GM18505 (cell line): Measurements from ENCODE around the gene MRPL2.

Source experiments
- ATAC-seq: cut with Tn5 transposase; IDR thresholded peaks from one replicate; pipeline ENCODE4 v1.9.1; 2021; ENCODE audit not compliant: unreplicated experiment
- POLR2A ChIP-seq: IDR thresholded peaks from 4 replicates; pipeline ENCODE4 v1.6.1; 2011; ENCODE audit warnings: borderline replicate concordance; ENCODE audit not compliant: insufficient read depth, insufficient read length; ENCODE audit errors: extremely low read depth

The MRPL2 gene

DNA sequence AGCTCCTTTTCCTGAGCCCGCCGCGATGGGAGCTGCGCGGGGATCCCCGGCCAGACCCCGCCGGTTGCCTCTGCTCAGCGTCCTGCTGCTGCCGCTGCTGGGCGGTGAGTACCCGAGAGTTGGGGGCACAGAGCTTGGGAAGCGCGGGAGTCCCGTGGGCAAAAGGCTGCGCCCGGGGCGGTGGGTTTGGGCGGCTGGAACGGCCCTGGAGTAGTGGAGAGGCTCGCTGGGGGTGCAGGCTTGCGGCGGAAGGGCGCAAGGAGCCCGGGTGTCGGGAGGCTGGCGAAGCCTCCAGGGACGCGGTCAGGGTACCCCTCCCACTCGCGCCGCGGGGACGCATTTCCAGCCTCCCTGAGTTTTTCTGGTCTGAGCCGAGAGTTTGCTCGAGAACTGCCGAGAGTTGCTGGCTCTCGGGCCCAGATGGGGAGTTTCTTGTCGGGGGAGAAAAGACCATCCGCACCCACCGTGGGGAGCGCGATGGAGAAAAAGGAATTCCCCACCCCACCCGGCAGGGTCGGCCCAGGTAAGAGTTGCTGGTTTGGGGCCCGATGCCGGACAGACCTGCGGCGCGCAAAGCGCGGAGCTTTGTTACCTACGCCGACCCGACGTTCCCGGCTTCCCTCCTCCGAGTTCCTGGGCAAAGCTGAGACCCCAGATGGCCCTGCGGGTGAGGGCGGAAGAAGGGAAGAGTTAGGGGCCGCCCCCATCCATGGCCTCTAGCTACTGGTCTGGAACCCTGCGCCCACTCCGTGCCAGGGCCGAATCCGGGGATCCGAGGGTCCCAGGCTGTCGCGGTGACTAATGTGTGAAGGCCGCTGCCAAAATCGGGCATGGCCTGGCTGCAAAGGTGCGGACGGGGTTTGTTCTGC is 17.5 kb upstream of the MRPL2 start:
- no peak for ATAC-seq

DNA sequence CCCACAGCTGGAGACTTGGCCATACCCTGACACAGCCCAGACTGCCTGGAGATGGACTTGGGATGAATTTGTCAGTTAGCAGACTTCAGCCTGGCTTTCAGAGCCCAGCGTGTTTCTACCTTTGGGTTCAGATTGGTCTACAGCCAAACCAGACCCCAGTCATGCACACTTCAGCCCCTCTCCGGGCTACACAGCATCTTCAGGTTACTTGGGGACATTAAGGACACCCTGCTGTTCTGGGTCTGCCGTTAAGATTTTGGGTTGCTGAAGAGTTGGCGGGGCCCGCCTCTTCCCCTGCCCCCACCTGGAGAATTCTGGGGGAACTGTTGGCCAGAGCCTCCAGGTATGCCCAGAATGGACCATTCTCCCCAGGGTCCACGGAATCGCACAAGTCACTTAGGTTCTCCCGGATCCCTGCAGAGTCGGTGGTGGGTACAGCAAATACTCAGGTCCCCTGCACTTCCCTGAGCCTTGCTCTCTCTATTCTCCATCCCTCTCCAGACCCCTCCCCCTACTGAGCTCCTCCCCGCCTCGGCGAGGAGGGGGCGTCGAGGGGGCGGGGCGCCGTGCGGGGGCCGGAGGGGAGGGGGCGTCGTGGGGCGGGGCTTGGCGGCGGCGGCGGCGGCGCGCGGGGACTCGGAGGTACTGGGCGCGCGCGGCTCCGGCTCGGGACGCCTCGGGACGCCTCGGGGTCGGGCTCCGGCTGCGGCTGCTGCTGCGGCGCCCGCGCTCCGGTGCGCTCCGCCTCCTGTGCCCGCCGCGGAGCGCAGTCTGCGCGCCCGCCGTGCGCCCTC is 16.6 kb upstream of the MRPL2 start, which contains the start of gene PTK7:
Gene PTK7 (plus strand): TSS at position 645 of the 794 bp plus-strand sequence. CDS start 175 bp downstream, outside the sequence.
- TF ChIP-seq POLR2A = no peak
- no peak for ATAC-seq

More for the DNA sequence above, 17.5 kb upstream of the MRPL2 start:
- TF ChIP-seq POLR2A = no peak

DNA sequence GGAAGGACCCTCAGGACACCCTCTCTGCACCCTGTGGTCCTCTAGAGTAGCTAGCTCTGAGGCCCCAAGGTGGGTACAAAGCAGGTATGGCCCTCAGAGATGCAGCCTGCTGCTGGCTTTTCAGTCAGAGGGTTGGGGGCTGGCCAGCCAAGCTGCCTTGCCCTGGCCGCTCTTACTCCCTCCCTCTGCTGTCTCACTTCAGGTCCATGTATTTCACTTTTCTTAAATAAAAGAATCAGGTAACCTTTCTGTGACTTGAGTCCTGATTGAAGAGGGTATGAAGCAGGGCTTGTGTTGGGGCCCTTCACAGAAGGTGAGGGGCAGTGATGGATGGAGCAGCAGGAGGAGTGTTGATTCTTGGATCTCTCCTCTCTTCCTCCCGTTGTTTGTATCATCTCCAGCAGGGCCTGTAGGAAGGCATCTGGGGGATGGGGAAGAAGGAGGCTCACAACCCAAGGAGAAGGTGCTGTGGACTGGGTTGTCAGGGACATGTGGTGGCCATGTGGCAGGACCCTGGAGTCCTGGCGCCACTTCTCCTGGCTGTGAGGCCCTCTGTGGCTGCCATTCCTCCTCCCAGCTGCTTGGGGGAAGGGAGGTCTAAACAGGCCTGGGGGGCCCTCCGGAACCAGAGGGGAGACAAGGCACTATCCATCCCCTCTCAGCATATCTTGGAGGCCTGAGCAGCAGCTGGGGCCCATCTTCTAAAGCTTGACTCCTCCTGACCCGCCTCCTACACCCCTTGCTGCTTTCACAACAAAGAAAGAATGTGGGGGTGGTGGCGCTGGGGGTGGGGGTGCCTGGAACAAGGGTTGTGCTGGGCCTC is 15.8 kb upstream of the MRPL2 start:
- no peak for TF ChIP-seq POLR2A
- ATAC-seq = no peak

GRCh38 chr6:43070028-43070632 is 10.9 kb upstream of the MRPL2 start:
- TF ChIP-seq POLR2A = no peak
- ATAC-seq = no peak

DNA sequence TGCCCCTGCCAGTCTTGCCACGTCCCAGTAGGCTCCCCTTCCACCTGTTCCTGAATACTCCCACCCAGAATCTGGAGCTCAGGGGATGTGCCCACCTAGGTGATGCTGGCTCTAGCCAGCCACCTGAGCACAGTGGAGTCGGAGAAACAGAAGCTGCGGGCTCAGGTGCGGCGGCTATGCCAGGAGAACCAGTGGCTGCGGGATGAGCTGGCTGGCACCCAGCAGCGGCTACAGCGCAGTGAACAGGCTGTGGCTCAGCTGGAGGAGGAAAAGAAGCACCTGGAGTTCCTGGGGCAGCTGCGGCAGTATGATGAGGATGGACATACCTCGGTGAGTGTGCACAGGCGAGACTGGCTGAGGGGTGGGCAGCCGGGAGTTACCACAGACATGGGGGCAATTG is 3.6 kb upstream of the MRPL2 start:
- no peak for TF ChIP-seq POLR2A
- ATAC-seq = no peak

DNA sequence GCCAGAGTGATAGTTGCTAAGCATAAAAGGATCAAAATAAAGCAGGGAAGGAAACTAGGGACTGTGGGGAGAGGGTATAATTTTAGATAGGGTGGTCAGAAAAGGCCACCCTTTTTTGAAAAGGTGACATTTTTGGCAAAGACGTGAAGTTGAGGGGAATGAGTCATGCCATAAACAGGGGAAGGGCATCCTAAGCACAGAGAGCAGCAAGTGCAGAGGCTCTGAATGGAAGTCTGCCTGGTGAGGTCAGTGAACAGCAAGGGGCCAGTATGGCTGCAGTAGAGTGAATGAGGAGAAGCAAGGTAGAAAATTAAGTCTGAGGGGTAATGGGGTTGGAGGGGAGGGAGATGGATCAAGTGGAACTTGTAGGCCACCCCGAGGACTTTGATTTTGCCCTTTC is 2.6 kb upstream of the MRPL2 start:
- ATAC-seq = no peak
- TF ChIP-seq POLR2A = no peak

DNA sequence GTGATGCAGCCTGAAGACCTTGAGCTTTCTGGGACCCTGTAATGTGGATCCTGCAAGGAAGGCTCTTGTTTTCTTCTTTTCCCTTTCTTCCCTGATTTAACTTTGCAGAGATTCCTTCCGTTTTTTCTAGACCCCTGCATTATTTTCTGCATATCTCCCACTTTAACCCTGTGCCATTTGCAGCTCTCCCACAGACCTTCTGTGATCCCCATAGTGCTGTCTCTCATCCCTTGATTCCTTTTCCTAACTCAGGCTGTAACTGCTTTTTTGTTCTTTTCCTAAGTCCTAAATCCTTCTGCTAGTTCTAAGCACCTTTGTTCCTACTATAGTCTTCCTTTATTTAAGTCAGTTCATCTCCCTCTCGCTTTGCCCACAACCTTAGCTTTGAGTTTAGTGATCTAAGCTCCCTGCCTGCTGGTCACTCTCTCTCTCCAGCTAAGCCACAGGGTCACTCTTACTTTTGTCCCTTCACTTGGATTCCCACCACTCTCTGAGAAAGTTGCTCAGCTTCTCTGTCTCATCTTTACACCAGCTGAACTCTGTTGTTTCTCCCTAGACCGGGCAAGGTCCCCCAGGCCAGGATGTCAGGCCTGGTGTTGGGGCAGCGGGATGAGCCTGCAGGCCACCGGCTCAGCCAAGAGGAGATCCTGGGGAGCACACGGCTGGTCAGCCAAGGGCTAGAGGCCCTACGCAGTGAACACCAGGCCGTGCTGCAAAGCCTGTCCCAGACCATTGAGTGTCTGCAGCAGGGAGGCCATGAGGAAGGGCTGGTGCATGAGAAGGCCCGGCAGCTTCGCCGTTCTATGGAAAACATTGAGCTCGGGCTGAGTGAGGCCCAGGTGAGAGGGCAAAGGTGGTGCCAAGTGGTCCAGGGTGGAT is 1.8 kb upstream of the MRPL2 start:
- TF ChIP-seq POLR2A = no peak
- ATAC-seq = no peak

- ATAC-seq = no peak
- no peak for TF ChIP-seq POLR2A
These were observed 960 bp upstream of the MRPL2 start for GRCh38 chr6:43060034-43060754.

GRCh38 chr6:43058531-43058930 is 703 bp downstream of the MRPL2 start:
- TF ChIP-seq POLR2A = no peak
- ATAC-seq = no peak

DNA sequence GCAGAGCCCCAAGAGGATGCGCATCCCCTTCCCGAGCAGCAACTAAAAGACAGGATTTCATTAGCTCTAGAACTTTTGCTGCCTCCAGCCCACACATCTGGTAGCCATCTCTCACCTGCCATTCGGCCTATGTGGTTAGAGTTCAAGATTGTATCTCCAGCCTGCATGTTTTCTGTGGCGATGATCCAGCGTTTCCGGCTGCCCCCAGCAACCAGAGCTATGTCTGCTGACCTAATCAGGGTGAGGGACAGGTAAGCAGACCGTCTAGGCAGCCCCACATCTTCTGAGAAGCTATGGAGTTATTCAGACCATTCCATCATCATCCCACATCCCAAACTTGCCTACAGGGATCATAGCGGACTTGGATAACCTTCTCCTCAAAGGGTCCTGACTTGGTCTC is 3.3 kb downstream of the MRPL2 start:
- no peak for ATAC-seq
- no peak for TF ChIP-seq POLR2A

GRCh38 chr6:43054206-43054943 is 4.9 kb downstream of the MRPL2 start:
- no peak for ATAC-seq
- no peak for TF ChIP-seq POLR2A
